ENCODE data around the gene KCNC3. TPM values are rescaled to one million over a fixed set of nuclear protein-coding genes. Genes with fewer than 3 reads are reported as not detected.

KCNC3 gene
- total and polyA plus RNA-seq, 2 of the 4 experiments (the other 2 are of a cell fraction): 0.07 TPM; not detected in 1

- TF ChIP-seq RFX5 (IDR thresholded peaks at IDR 0.05; ENCODE audit: low read depth, low read length) (no peak), USF2 (IDR thresholded peaks at IDR 0.05; ENCODE audit: low read depth, low read length) (no peak)
Measured at GRCh38 chr19:50376166-50377050, 47.2 kb upstream of the KCNC3 start, which contains the start of gene NR1H2 (continued).

- in situ Hi-C loops (cut with MboI; ENCODE audit: low sequenced_read_pairs) (no loop called here), dilution Hi-C loops (cut with HindIII; ENCODE audit: low sequenced_read_pairs, unreplicated experiment) (no loop called here), intact Hi-C loops (cut with micrococcal nuclease) (no loop called here)
- H3K4me2 ChIP-seq (ENCODE audit: low read depth, low read length): no peak overlapping the region
- TF ChIP-seq POLR2A (IDR thresholded peaks at IDR 0.05; ENCODE audit: low read depth, low read length): no peak
- no peak for TF ChIP-seq USF2 (IDR thresholded peaks at IDR 0.05; ENCODE audit: low read depth, low read length)
- no peak for TF ChIP-seq RFX5 (IDR thresholded peaks at IDR 0.05; ENCODE audit: low read depth, low read length)
- TF ChIP-seq RCOR1 (IDR thresholded peaks at IDR 0.05; ENCODE audit: insufficient replicate concordance, low read length): no peak
- no peak for TF ChIP-seq NFE2L2 (IDR thresholded peaks at IDR 0.05; ENCODE audit: low read depth, low read length)
- no peak for TF ChIP-seq MAFK (IDR thresholded peaks at IDR 0.05; ENCODE audit: low read depth, low read length)
- H2AK9ac ChIP-seq (replicated peaks; ENCODE audit: low read depth, low read length, poor library complexity): no peak overlapping the region
- peaks cover 1% of the 10 kb centered on the region for H4K20me1 ChIP-seq (ENCODE audit: insufficient read depth, low read length)
- ChIA-PET CTCF (no interaction called here), POLR2A (ENCODE audit: unreplicated experiment) (no interaction called here)
- no peak overlapping the region for H2BK15ac ChIP-seq (ENCODE audit: low read depth, low read length)
- H3K14ac ChIP-seq (replicated peaks; ENCODE audit: low read depth, low read length): no peak overlapping the region
- H2AFZ ChIP-seq (replicated peaks; ENCODE audit: low read length, poor library complexity): no peak overlapping the region
- no peak overlapping the region for H3K18ac ChIP-seq (ENCODE audit: low read depth, low read length)
- H3K27me3 ChIP-seq (ENCODE audit: control insufficient read depth, insufficient read depth, low read length): no peaks in the 10 kb centered on the region
- no peak overlapping the region for H2BK5ac ChIP-seq (ENCODE audit: low read depth, low read length, poor library complexity, severe bottlenecking)
- H2BK120ac ChIP-seq (ENCODE audit: low read depth, low read length): no peak overlapping the region
- no peak overlapping the region for H3K9ac ChIP-seq (ENCODE audit: low read depth, low read length)
- no peak overlapping the region for H3K27ac ChIP-seq (ENCODE audit: insufficient read depth, low read length)
- H3K23ac ChIP-seq (ENCODE audit: low read depth, low read length): no peak overlapping the region
- H3K36me3 ChIP-seq (ENCODE audit: control insufficient read depth, insufficient read depth, low read length): no peaks in the 10 kb centered on the region
- H4K5ac ChIP-seq (ENCODE audit: low read depth, low read length): no peak overlapping the region
- no peak overlapping the region for H3K4ac ChIP-seq (ENCODE audit: low read depth, low read length)
- H3K4me1 ChIP-seq (ENCODE audit: control insufficient read depth, insufficient read depth, low read length): no peaks in the 10 kb centered on the region
- H3K4me3 ChIP-seq (ENCODE audit: insufficient read depth, low read depth, low read length): no peak overlapping the region
- no peak overlapping the region for H4K91ac ChIP-seq (ENCODE audit: insufficient read depth, low read depth, low read length)
- ATAC-seq (ENCODE audit: low read depth) (no peak), DNase-seq (no peak)
- H2BK20ac ChIP-seq (ENCODE audit: low read depth, low read length): no peak overlapping the region
- BruUV-seq (replicated peaks): no TSS peak
- H3K79me1 ChIP-seq (ENCODE audit: low read depth in 1 of 2, low read length in 2 of 2): peaks cover 0 to 2% of the 10 kb centered on the region in 2 experiments; a peak in 2 of 4 replicates
- H3K56ac ChIP-seq (ENCODE audit: extremely low read depth, insufficient read depth, low read length): no peak overlapping the region
- no peaks in the 10 kb centered on the region for H3K9me1 ChIP-seq (ENCODE audit: insufficient read depth, low read length)
- no peak overlapping the region for H4K8ac ChIP-seq (ENCODE audit: low read depth in 2 of 2, low read length in 2 of 2)
- WGBS, 2 experiments (ENCODE audit: extremely low coverage in 2 of 2, insufficient read length in 1 of 2): 80% methylated on average over 1 of the region's 10 CpGs; no CpG with 5 or more reads in 1 of the 2 experiments
- no peaks in the 10 kb centered on the region for H3K9me3 ChIP-seq (ENCODE audit: control insufficient read depth, insufficient read depth, low read length)
- H2AK5ac ChIP-seq (ENCODE audit: low read depth, low read length): no peak overlapping the region
Measured at GRCh38 chr19:50371914-50372475, 42.8 kb upstream of the KCNC3 start.

Data from IMR-90 (cell line).